Measurements from ENCODE around the gene ZNF445.
"Not testable (repeated sequence)": the region's sequence is repeated elsewhere in the genome, so short reads cannot be mapped to it uniquely, and the experiment has no call there.

The ZNF445 gene

GRCh38 chr3:44429459-44429858, 48.0 kb downstream of the ZNF445 start:
- FAIRE-seq, result no peak

GRCh38 chr3:44428910-44429309, 48.6 kb downstream of the ZNF445 start:
- no peak for FAIRE-seq

GRCh38 chr3:44427683-44428082, 49.8 kb downstream of the ZNF445 start:
- FAIRE-seq, result no peak

DNA sequence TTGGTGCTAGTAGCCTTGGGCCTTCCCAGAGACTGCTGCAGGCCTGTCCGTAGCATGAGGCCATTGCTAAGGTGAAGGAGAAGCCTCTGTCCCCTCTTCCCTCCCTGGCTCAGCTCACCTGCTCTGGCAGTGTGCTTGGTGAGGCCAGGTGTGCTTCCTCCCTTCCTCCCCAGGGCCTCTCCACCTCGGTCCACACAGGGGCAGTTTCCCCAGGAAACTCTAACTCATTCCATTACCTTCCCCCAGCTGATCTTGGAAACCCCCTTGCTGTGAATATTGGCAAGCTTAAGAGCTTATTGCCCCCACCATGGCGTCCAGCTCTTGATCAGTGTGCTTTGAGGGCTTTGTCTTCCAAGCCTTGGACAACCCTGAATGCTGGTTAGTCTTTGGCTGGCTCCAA, 52.7 kb downstream of the ZNF445 start:
- no peak for FAIRE-seq

DNA sequence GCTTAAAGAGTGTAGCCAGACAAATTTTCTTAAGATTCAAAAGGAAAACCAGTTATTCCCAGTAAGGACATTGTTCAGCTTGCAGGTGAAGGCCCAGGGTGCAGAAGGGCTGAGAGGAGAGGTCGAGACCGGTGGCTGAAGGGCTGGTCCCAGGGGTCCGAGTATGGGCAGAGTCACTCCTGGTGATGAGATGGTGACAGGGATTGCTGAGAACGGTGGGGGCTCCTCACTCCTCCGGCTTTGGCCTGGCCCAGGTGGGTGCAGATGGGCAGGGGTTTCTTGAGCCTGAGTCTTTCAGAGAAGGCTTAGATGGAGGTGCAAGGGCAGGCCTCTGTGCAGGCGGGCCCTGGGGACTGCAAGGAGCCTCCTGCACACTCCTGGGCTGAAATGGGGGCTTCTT, 56.2 kb downstream of the ZNF445 start:
- no peak for FAIRE-seq

GRCh38 chr3:44420676-44421075, 56.8 kb downstream of the ZNF445 start:
- FAIRE-seq, result no peak

GRCh38 chr3:44419923-44420650, 57.4 kb downstream of the ZNF445 start:
- no peak for FAIRE-seq

DNA sequence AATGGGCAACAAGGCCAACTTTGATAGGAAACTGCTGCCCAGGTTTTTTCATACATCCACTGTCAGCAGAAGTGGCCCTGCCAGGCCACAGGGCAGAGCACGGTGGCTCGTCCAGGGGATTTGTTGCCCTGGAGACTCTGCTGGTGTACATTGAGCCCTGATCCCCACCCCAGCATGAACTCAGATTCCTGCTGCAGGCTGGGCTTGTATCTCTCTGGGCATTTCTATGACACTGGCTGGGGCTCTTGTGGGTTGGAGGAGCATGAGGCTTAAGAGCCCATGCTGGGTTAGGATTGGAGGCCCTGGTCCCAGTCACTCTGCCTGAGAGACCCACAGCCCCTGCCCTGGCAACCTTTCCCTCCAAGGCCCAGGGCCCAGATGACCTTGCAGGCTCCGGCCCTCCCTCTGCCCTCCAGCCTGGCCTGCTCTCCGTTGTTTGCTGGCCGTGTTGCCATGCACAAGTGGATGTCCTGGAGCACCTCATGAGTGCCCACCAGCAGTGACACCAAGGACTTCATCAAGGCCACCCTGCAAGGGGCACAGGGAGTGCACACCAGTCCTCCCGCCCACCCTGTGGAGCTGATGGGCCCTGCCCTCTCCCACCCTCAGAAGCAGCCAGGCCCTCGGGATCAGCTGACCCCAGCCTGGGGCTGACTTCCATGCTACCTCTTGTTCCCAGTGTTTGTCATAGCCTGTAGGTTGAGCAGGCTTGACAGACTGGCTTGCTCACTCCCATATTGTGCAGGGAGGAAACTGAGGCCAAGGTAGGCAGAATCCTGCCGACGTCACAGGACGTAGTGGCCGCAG, 58.2 kb downstream of the ZNF445 start:
- no peak for FAIRE-seq

- no peak for FAIRE-seq
Measured at GRCh38 chr3:44418549-44418948, 58.9 kb downstream of the ZNF445 start.

- FAIRE-seq, result not testable (repeated sequence)
Measured at GRCh38 chr3:44418118-44418517, 59.4 kb downstream of the ZNF445 start.

- FAIRE-seq, result no peak
Measured at GRCh38 chr3:44416031-44417030, 61.1 kb downstream of the ZNF445 start.

GRCh38 chr3:44415421-44415820, 62.0 kb downstream of the ZNF445 start:
- FAIRE-seq, result no peak

GRCh38 chr3:44414517-44415090, 62.9 kb downstream of the ZNF445 start:
- FAIRE-seq, result no peak

DNA sequence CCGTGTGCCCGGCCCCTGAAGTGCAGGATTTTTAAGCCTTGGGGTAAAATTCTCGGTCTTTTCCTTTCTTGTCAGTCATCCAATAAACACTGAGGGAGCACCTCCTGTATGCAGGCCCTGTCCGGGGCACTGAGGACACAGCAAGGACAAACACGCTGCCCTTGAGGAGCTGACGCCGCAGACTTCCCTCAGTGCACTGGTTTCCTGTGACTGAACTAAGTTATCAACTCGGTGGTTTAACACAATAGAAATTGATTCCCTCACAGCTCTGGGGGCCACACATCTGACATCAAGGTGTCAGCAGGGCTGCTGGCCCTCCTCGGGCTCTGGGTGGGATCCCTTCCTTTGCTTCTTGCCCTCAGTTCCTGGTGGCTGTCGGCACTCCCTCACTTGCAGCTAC, 65.1 kb downstream of the ZNF445 start:
- no peak for FAIRE-seq

GRCh38 chr3:44411031-44411645, 66.3 kb downstream of the ZNF445 start:
- FAIRE-seq, result no peak

DNA sequence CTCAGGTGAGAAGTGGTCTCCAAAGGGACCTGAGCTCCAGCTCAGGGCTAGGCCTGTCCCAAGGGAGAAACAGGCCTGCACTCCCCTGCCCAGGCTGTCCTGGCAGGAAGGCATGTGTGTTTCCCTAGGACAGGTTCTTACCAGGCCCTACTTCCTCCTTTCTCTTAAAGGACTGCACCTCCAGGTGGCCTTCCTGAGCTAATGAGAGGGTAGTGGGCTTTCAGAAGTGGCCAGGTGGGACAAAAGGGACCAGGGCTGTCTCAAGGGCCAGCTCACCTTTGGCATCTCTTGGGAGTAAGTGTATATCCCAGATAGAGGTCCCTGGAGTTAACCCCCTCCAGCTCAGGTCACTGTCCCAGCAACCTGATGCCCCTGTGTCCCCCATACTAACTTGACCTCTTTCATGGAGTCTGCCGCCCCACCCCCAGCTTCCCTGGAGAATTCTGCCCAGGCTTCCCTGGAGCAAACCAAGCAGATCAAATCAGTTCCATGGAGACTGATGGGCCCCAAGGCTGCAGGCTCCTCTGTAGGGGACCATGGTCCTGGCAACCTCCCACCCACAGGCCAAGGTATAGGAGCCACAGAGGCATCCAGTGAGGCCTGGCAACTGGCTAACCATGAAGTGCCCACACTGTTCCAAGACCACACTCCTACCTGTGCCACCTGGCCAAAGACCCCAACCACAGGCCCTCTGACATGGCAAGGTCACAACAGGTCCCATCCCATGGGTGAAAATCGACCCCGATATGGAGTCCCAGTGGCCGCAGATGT, 67.6 kb downstream of the ZNF445 start:
- FAIRE-seq, result no peak

DNA sequence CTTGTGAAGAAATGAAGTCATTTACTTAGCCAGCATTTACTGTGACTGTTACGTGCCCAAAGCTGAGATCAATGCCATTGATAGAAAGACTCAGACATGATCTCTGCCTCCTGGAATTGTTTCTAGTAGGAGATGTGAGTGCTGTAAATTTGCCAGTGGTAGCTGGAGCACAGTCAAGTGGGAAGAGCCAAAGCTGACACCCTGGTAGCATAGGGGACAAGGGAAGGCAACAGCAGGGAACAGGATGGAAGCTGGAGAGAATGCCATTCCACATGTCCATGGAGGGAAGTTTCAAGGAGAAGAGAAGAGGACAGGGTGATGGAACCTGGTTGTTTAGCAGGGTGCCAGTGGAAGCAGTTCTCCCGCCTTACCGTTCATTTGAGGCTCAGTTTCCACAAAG, 74.9 kb downstream of the ZNF445 start:
- FAIRE-seq, result no peak

- no peak for FAIRE-seq
Measured at GRCh38 chr3:44400771-44401170, 76.7 kb downstream of the ZNF445 start.

- no peak for FAIRE-seq
Measured at GRCh38 chr3:44398853-44399252, 78.6 kb downstream of the ZNF445 start.

- FAIRE-seq, result not testable (repeated sequence)
Measured at GRCh38 chr3:44398271-44398670, 79.2 kb downstream of the ZNF445 start.
